HepG2 (cell line): Measurements from ENCODE around the gene USP30.

ENCODE experiments used
- CTCF ChIP-seq: sonication (generic); formaldehyde crosslinking; IDR thresholded peaks from 2 replicates; pipeline ENCODE4 v1.5.0; 2020; ENCODE audit warnings: mild to moderate bottlenecking, missing genetic modification reagents, moderate library complexity
- GTF2F1 ChIP-seq: fragments of 150-350 bp; IDR thresholded peaks from 2 replicates; pipeline ENCODE4 v1.6.1; 2014; ENCODE audit warnings: low read length
- NBN ChIP-seq: fragments of 450-650 bp; conservative IDR thresholded peaks from 2 replicates; pipeline ENCODE4 v1.6.1; 2017
- NCOA1 ChIP-seq: sonication (generic); formaldehyde crosslinking; IDR thresholded peaks from 2 replicates; pipeline ENCODE4 v1.9.0; 2021; ENCODE audit warnings: missing genetic modification reagents
- POLR2AphosphoS5 ChIP-seq: IDR thresholded peaks from 2 replicates; pipeline ENCODE4 v1.6.1; 2012; ENCODE audit warnings: low read depth, low read length
- SRF ChIP-seq: IDR thresholded peaks from 2 replicates; pipeline ENCODE4 v1.6.1; 2011; ENCODE audit warnings: mild to moderate bottlenecking, low read depth, low read length, moderate library complexity
- ZNF101 ChIP-seq: sonication (generic); formaldehyde crosslinking; IDR thresholded peaks from 2 replicates; pipeline ENCODE4 v1.4.0; 2020; ENCODE audit warnings: mild to moderate bottlenecking, low read depth, missing genetic modification reagents, borderline replicate concordance
- ZNF143 ChIP-seq: sonication (generic); formaldehyde crosslinking; IDR thresholded peaks from 2 replicates; pipeline ENCODE4 v1.4.0; 2020; ENCODE audit warnings: missing genetic modification reagents
- ZNF274 ChIP-seq: sonication (generic); formaldehyde crosslinking; IDR thresholded peaks from 2 replicates; pipeline ENCODE4 v1.5.1; 2020; ENCODE audit warnings: mild to moderate bottlenecking, missing genetic modification reagents
- ZNF3 ChIP-seq: IDR thresholded peaks from 2 replicates; pipeline ENCODE4 v1.7.0; 2017; ENCODE audit warnings: inconsistent platforms
- ZNF713 ChIP-seq: sonication (generic); formaldehyde crosslinking; IDR thresholded peaks from 2 replicates; pipeline ENCODE4 v1.4.0; 2020; ENCODE audit warnings: mild to moderate bottlenecking, missing genetic modification reagents

DNA sequence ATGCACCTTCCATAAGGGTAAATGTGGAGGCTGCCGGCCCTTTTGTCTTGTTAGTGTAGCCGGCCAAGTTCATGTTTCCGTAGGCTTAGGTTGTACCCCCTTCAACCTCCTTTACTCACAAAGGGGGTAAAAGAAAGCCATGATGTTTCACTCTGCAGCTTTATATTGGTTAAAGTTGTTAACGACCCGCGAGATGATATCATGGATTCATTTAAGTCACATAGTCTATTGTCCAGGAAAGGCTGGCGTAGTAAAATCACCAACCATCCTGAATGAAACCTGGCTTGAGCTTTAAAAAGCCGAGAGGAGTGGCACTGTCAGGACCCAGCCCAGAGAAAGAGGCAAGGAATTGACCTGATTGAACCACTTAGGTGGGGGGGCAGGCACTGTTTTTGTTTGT, 46.3 kb downstream of the USP30 start:
- TF ChIP-seq NBN (no peak), ZNF274 (CRISPR knock-in tag) (no peak), ZNF101 (CRISPR knock-in tag) (no peak), CTCF (CRISPR knock-in tag) (no peak), SRF (no peak), ZNF3 (CRISPR knock-in tag) (no peak), ZNF713 (CRISPR knock-in tag) (no peak), ZNF143 (CRISPR knock-in tag) (no peak), POLR2AphosphoS5 (no peak), GTF2F1 (no peak), NCOA1 (CRISPR knock-in tag) (no peak)
